ENCODE data around the gene CABYR.

DNA sequence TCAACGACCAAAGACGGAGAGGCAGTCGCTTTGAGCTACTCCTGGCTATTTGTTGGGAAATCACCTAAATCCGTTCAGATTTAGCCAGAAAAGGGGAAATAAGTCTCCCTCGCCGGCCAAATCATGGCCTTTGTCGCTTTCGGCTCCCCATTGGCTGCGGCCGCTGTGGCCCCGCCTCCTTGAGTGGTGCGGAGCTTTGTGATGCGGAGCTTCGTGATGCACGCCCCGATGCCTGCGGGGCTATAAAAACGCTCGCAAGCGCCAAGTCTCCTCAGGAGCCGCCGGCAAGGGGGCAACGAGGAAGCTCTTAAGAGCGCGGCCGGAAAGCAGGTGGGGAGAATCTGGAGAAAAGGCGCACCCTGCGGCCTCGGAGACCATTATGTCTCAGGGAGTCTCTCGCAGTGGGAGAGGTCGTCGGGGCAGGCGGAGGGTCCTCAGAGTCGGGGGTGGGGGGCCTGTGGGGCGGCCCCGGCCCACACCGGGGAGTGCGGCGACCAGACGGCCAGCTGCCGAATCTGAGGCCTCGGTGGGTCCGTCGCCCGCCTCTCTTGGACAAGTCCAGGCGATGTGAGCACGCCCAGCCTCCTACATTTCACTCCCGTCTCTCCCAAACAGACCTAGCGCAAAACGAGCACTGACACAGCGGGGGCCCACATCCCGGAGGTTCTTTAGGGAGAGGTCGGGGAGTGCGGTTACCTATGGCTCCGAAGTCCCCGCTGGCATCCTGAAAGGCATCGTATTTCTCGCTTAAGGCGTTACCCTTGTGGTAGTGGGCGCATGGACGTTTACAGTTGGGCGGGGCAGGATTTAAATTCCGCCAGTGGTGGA lies at the start of gene CABYR:
- TF ChIP-seq CTCF (IDR thresholded peaks at IDR 0.05) (no peak), POLR2AphosphoS5 (IDR thresholded peaks at IDR 0.05) (peak; percentile 71), POLR2A (IDR thresholded peaks at IDR 0.05) (peak; percentile 56)
